GM18867 (cell line): ENCODE results near the gene CDH22.

Experiments
- ATAC-seq: cut with Tn5 transposase; IDR thresholded peaks from one replicate; pipeline ENCODE4 v1.9.1; 2021; ENCODE audit warnings: mild to moderate bottlenecking, moderate library complexity; ENCODE audit not compliant: unreplicated experiment

CDH22 gene

GRCh38 chr20:46152824-46153586 lies 155.3 kb downstream of the CDH22 start:
- no peak for ATAC-seq

- no peak for ATAC-seq
Observed at GRCh38 chr20:46151936-46152335, 156.4 kb downstream of the CDH22 start.

GRCh38 chr20:46150943-46151342 lies 157.4 kb downstream of the CDH22 start:
- ATAC-seq: no peak

- no peak for ATAC-seq
Observed at GRCh38 chr20:46148313-46149208, 159.7 kb downstream of the CDH22 start.

GRCh38 chr20:46145713-46146112 lies 162.6 kb downstream of the CDH22 start:
- no peak for ATAC-seq

DNA sequence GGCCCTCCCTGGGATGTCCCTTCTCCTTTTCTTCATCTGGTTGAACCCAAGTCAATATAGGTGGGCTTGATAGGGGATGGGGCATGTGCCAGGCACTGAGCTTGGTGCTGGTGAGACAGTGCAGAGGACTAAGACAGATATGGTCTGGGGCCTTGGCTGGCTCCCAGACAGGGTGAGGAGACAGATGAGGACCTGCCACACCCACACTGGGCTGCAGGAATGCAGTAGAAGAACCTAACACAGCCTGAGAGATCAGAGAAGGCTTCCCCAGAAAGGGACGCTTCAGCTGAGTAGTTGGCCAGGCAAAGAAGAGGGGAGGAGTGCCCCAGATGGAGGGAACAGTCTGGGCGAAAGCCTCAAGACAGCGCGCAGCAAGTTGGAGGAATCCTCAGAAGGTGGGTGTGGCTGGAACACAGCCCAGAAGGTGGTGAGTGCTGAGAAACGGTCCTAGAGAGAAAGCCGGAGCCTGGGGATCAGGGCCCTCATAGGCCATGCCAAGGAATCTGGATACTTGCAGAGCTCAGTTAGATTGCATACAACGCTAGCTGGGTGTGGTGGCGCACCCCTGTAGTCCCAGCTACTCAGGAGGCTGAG lies 163.8 kb downstream of the CDH22 start:
- ATAC-seq: no peak

- no peak for ATAC-seq
Observed at GRCh38 chr20:46142124-46142523, 166.2 kb downstream of the CDH22 start.

DNA sequence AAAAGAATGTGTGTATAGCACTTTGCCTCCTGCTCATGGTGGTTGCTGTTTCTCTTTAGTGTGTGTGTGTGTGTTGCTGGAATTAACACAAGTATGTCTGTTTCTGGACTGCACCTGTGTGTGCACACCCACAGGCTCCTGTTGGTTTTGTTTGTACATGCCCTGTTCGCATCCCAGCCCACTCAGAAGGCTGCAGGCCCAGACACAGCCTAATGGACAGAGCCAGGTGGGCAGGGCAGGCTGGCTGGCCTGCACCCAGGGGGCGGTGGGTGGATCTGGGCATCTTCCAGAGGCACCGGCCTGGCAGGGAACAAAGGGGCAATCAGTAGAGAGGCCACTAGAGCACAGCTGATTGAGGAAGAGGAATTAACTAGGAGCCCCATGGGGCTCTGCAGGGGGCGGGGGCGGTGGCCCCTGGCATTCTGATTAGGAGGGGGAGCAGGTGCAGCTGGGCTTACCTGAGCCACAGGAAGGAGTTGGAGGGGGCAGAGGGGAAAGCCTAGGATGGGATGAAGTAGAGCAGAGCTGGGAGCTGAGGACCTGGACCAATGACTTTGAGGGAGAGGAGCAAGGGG lies 168.3 kb downstream of the CDH22 start:
- no peak for ATAC-seq

- no peak for ATAC-seq
Observed at GRCh38 chr20:46139266-46139889, 168.9 kb downstream of the CDH22 start.

GRCh38 chr20:46137816-46138215 lies 170.5 kb downstream of the CDH22 start:
- ATAC-seq: no peak

- no peak for ATAC-seq
Observed at GRCh38 chr20:46135856-46136633, 172.3 kb downstream of the CDH22 start.

DNA sequence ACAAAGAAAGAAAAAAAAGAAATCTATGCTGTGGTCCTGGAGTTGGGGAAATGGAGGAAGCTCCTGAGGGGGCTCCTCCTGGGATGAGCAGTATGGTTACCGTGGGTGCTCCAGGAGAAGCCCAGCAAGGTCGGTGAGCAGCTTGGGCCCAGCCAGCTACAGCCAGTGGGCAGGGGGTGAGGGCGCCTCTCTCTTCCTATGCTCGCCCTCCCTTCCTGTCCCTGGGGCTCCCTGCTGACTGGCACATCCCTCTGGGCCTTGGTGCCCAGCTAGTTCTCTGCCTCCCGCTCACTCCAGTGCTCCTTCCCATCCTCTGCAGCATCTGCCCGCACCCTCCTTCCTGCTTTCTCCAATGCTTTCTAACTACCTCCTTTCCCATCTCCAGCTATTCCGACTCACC lies 173.6 kb downstream of the CDH22 start:
- ATAC-seq: no peak

DNA sequence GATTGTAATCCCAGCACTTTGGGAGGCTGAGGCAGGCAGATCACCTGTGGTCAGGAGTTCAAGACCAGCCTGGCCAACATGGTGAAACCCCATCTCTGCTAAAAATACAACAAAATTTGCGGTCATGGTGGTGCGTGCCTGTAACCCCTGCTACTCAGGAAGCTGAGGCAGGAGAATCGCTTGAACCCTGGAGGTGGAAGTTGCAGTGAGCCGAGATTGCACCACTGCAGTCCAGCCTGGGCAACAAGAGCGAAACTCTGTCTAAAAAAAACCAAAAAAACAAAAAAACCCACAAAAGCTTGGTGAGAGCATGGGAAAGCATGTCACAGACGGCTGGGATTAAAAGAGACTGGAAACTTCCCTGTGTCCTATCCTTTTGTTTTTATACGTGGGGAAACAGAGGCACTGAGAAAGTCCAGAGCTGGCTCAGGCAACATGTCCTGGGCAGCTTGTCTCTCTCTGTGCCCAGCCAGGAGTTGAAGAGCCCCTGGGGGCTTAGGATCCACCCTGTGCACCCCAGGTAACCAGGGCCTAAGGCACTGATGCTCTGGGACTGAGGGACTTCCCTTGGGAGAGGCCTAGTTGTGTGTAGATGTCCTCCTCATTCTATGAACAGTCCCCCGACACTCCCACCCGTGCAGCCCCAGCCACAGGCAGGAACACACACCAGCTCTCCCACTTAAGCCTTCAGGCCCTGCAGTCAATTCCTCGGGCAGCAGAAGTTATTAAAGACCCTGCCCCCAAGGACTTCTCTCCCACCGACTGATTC lies 174.2 kb downstream of the CDH22 start:
- ATAC-seq: no peak

DNA sequence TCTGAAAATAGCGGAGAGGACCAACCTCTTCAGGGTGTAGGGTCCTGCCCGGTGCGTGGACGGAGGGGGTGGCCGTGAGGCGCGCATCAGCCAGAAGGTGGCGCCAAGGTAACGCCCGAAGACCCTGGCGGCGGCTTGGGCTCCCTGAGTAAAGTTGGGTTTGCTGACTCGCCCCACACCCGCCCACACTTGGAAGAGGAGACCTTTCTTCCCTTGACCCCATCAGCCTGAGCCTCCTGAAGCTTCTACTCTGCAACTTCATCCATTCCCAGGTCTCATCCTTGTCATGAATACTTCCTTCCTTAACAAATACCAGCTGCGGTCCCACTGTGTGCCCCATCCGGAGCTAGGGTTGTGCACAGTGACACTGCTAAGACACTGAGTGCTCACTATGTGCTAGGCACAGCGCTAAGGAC lies 175.6 kb downstream of the CDH22 start:
- peak; percentile 57 for ATAC-seq

DNA sequence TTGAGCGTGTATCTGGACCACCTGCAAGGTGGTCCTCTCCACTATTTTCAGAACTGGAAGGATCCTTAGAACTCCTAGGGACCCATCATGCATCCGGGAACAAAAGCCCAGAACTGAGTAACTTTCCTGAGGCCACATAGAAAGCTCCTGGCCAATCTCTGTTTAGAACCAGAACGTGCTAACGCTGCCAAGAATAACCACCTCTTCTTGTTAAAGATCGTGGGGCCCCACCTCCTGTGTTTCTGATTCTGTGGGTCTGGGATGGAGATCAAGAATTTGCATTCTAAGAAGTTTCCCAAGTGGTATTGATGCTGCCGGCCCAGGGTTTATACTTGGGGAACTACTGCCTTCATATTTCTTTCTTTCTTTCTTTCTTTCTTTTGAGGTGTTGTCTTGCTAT lies 176.9 kb downstream of the CDH22 start:
- ATAC-seq: no peak

GRCh38 chr20:46130534-46130933 lies 177.8 kb downstream of the CDH22 start:
- ATAC-seq: no peak

- ATAC-seq: no peak
Observed at GRCh38 chr20:46129955-46130481, 178.3 kb downstream of the CDH22 start.

DNA sequence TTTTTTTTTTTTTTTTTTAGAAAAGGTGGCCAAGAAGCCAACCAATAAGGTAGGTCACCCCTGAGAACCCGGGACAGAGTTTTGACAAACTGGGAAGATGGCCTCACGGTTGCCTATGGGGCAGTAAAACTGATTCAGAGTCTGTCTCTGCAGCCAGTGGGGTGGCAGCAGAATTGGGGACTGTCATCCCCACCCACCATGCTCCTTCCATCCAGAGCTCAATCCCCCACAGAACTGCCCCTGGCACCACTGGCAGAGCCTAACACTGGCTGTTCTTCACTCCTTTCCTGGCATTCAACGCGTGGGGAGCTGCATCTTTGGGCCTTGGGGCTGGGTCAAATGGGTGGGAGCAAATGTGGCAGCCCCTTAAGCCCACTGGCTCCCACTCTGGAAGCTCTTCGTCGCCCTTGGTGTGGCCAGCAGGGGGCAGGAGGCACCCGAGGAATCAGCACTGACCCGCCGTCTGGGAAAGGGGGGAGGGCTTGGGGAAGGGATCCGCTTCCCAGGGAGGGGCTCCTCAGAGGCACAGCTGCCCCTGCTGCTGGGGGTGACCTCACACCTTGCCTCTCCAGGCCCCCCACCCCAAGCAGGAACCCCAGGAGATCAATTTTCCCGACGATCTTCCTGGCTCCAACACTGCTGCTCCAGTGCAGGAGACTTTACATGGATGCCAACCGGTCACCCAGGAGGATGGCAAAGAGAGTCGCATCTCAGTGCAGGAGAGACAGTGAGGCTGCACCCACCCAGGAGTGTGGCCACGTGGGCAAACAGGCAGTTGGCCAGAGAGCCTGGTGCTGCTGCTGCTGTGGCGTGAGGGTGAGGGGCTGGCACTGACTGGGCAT lies 179.8 kb downstream of the CDH22 start:
- no peak for ATAC-seq
